ENCODE results near the gene HIVEP3. TPM values are rescaled to one million over a fixed set of nuclear protein-coding genes. Genes with fewer than 3 reads are reported as not detected.

The HIVEP3 gene
- total RNA-seq, 1 donor from 2014 or later: 0.37 TPM

GRCh38 chr1:41902159-41902577 is 16.6 kb downstream of the HIVEP3 start:
- H3K4me3 Mint-ChIP-seq: no peak overlapping the region
- Histone ChIP-seq H3K4me3 (no peak overlapping the region), H3K4me2 (no peak overlapping the region), H3K27me3 (no peaks in the 10 kb centered on the region), H3K9ac (no peak overlapping the region), H3F3A (ENCODE audit: low read depth) (no peaks in the 10 kb centered on the region), H2AFZ (replicated peaks) (no peak overlapping the region), H3K4me1 (no peaks in the 10 kb centered on the region), H3K36me3 (no peaks in the 10 kb centered on the region), H3K79me2 (ENCODE audit: low read depth) (no peaks in the 10 kb centered on the region), H3K9me3 (ENCODE audit: low read depth) (no peaks in the 10 kb centered on the region), H4K20me1 (ENCODE audit: low read depth) (no peaks in the 10 kb centered on the region), H3K27ac (no peak overlapping the region)
- peaks cover 25% of the 10 kb centered on the region for H3K4me1 Mint-ChIP-seq
- TF ChIP-seq EZH2 (IDR thresholded peaks at IDR 0.05): no peak
- no peak for TF ChIP-seq EZH2phosphoT487 (IDR thresholded peaks at IDR 0.05)
- TF ChIP-seq CTCF (IDR thresholded peaks at IDR 0.05): no peak
- no peaks in the 10 kb centered on the region for H3K36me3 Mint-ChIP-seq
- peaks cover 2% of the 10 kb centered on the region for H3K27me3 Mint-ChIP-seq (ENCODE audit: insufficient read depth, low read depth)
- no peak overlapping the region for H3K27ac Mint-ChIP-seq
- H3K9me3 Mint-ChIP-seq: no peaks in the 10 kb centered on the region
- no peak for DNase-seq (ENCODE audit: low spot score)

- peaks cover 2% of the 10 kb centered on the region for H3K27me3 Mint-ChIP-seq (ENCODE audit: insufficient read depth, low read depth)
- no peak overlapping the region for H3K4me2 ChIP-seq
- no peak overlapping the region for H3K4me3 Mint-ChIP-seq
- no peaks in the 10 kb centered on the region for H3K27me3 ChIP-seq
- no peaks in the 10 kb centered on the region for H3K9me3 Mint-ChIP-seq
- peaks cover 25% of the 10 kb centered on the region for H3K4me1 Mint-ChIP-seq
- H3K27ac Mint-ChIP-seq: no peak overlapping the region
- H3K27ac ChIP-seq: no peak overlapping the region
- no peaks in the 10 kb centered on the region for H3K36me3 Mint-ChIP-seq
- no peak for TF ChIP-seq EZH2 (IDR thresholded peaks at IDR 0.05)
- no peak for TF ChIP-seq CTCF (IDR thresholded peaks at IDR 0.05)
- TF ChIP-seq EZH2phosphoT487 (IDR thresholded peaks at IDR 0.05): no peak
- H3F3A ChIP-seq (ENCODE audit: low read depth): no peaks in the 10 kb centered on the region
- H3K4me3 ChIP-seq: no peak overlapping the region
- no peak overlapping the region for H2AFZ ChIP-seq (replicated peaks)
- no peaks in the 10 kb centered on the region for H3K4me1 ChIP-seq
- H3K79me2 ChIP-seq (ENCODE audit: low read depth): no peaks in the 10 kb centered on the region
- H4K20me1 ChIP-seq (ENCODE audit: low read depth): no peaks in the 10 kb centered on the region
- H3K9me3 ChIP-seq (ENCODE audit: low read depth): no peaks in the 10 kb centered on the region
- H3K9ac ChIP-seq: no peak overlapping the region
- DNase-seq (ENCODE audit: low spot score): no peak
- H3K36me3 ChIP-seq: no peaks in the 10 kb centered on the region
Measured at GRCh38 chr1:41901551-41901950, 17.2 kb downstream of the HIVEP3 start.

- H2AFZ ChIP-seq (replicated peaks): no peak overlapping the region
- peaks cover 25% of the 10 kb centered on the region for H3K4me1 Mint-ChIP-seq
- H3K9me3 Mint-ChIP-seq: no peaks in the 10 kb centered on the region
- no peaks in the 10 kb centered on the region for H3K27me3 ChIP-seq
- H3K27ac ChIP-seq: no peak overlapping the region
- DNase-seq (ENCODE audit: low spot score): no peak
- TF ChIP-seq CTCF (IDR thresholded peaks at IDR 0.05): no peak
- no peak for TF ChIP-seq EZH2phosphoT487 (IDR thresholded peaks at IDR 0.05)
- no peak for TF ChIP-seq EZH2 (IDR thresholded peaks at IDR 0.05)
- H3F3A ChIP-seq (ENCODE audit: low read depth): no peaks in the 10 kb centered on the region
- H3K79me2 ChIP-seq (ENCODE audit: low read depth): no peaks in the 10 kb centered on the region
- H3K27ac Mint-ChIP-seq: peak overlapping the region; percentile 44
- H3K4me3 ChIP-seq: no peak overlapping the region
- H3K36me3 ChIP-seq: no peaks in the 10 kb centered on the region
- no peaks in the 10 kb centered on the region for H3K36me3 Mint-ChIP-seq
- H4K20me1 ChIP-seq (ENCODE audit: low read depth): no peaks in the 10 kb centered on the region
- peaks cover 2% of the 10 kb centered on the region for H3K27me3 Mint-ChIP-seq (ENCODE audit: insufficient read depth, low read depth)
- no peak overlapping the region for H3K9ac ChIP-seq
- no peaks in the 10 kb centered on the region for H3K4me1 ChIP-seq
- no peak overlapping the region for H3K4me2 ChIP-seq
- no peak overlapping the region for H3K4me3 Mint-ChIP-seq
- H3K9me3 ChIP-seq (ENCODE audit: low read depth): no peaks in the 10 kb centered on the region
Measured at GRCh38 chr1:41900603-41901444, 17.9 kb downstream of the HIVEP3 start.
